ENCODE data around the gene DPF3.

Gene DPF3

DNA sequence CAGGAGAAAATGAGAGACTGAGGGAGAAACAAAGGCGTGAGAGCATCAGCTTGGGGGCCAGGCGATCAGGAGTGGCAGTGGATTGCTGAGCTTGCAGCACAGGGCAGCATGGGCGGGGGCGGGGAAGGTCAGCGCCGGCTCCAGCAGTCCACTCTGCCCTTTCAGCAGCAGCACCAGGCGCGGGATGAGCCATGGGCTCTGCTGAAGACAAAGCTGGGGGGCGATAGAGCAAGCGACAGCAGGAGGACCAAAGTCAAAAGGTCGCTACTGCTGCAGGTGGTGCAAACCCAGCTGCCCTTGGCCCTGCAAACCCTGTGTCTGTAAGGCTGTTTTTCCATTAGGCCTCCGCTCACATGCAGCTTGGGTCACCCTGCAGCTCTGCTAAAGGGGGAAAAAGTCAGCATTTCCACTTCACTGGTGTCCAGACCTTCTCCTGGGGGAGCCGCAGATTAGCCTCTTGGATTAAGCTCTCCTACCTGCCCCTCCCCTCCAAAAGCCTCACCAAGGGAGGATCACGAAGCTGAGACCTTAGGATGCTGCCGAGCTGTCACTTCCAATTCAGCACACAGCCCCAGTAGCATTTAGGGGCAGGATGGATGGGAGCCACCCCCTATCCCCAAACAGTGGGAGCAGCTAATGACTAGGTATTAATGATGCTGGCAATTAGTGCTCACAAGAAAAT lies 204.8 kb downstream of the DPF3 start:
- 0 out of 2 replicates have a peak, but pooled peaks cover 2% of the 10 kb centered on the region for H3K4me1 ChIP-seq (ENCODE audit: control insufficient read depth, insufficient read depth, low read length)
- H3K4me3 ChIP-seq (ENCODE audit: low read depth, low read length), result no peak overlapping the region
- H3K9ac ChIP-seq (ENCODE audit: low read length), result no peak overlapping the region
- no peaks in the 10 kb centered on the region for H3K36me3 ChIP-seq (ENCODE audit: control insufficient read depth, insufficient read depth, low read length)
- H3K9me3 ChIP-seq (ENCODE audit: control insufficient read depth, insufficient read depth, low read depth, low read length), result no peaks in the 10 kb centered on the region
- no peak overlapping the region for H3K27ac ChIP-seq (ENCODE audit: low read depth, low read length)
- H3K27me3 ChIP-seq (ENCODE audit: control insufficient read depth, insufficient read depth, low read length), result no peaks in the 10 kb centered on the region

DNA sequence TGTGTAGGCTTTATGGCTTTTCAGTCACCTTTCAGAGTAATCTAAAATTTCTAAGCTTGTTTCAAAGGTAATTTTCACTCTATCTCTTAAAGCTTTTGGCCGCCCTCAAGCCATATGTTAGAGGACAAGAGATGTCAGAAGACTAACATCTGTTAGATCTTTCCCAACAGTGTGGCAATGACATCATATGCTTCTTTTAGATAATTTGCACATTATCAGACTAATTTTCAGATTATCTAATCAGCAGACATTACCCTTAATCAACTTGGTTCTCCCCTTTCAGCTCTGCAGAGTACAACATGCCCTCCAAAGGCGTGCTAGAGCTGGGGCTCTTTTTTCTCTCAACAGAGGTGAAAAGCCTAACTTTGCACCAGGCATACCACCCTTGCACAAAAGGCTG lies 207.1 kb downstream of the DPF3 start:
- Histone ChIP-seq H3K4me3 (ENCODE audit: low read depth, low read length) (no peak overlapping the region), H3K9ac (ENCODE audit: low read length) (no peak overlapping the region), H3K27me3 (ENCODE audit: control insufficient read depth, insufficient read depth, low read length) (no peaks in the 10 kb centered on the region), H3K9me3 (ENCODE audit: control insufficient read depth, insufficient read depth, low read depth, low read length) (no peaks in the 10 kb centered on the region), H3K4me1 (ENCODE audit: control insufficient read depth, insufficient read depth, low read length) (no peaks in the 10 kb centered on the region), H3K36me3 (ENCODE audit: control insufficient read depth, insufficient read depth, low read length) (no peaks in the 10 kb centered on the region), H3K27ac (ENCODE audit: low read depth, low read length) (no peak overlapping the region)

GRCh38 chr14:72686101-72686500 lies 207.8 kb downstream of the DPF3 start:
- no peaks in the 10 kb centered on the region for H3K36me3 ChIP-seq (ENCODE audit: control insufficient read depth, insufficient read depth, low read length)
- H3K9me3 ChIP-seq (ENCODE audit: control insufficient read depth, insufficient read depth, low read depth, low read length), result no peaks in the 10 kb centered on the region
- H3K9ac ChIP-seq (ENCODE audit: low read length), result no peak overlapping the region
- no peaks in the 10 kb centered on the region for H3K4me1 ChIP-seq (ENCODE audit: control insufficient read depth, insufficient read depth, low read length)
- H3K27me3 ChIP-seq (ENCODE audit: control insufficient read depth, insufficient read depth, low read length), result no peaks in the 10 kb centered on the region
- no peak overlapping the region for H3K27ac ChIP-seq (ENCODE audit: low read depth, low read length)
- H3K4me3 ChIP-seq (ENCODE audit: low read depth, low read length), result no peak overlapping the region

GRCh38 chr14:72685456-72685855 lies 208.4 kb downstream of the DPF3 start:
- Histone ChIP-seq H3K36me3 (ENCODE audit: control insufficient read depth, insufficient read depth, low read length) (no peaks in the 10 kb centered on the region), H3K4me3 (ENCODE audit: low read depth, low read length) (no peak overlapping the region), H3K4me1 (ENCODE audit: control insufficient read depth, insufficient read depth, low read length) (no peaks in the 10 kb centered on the region), H3K9me3 (ENCODE audit: control insufficient read depth, insufficient read depth, low read depth, low read length) (no peaks in the 10 kb centered on the region), H3K27ac (ENCODE audit: low read depth, low read length) (no peak overlapping the region), H3K9ac (ENCODE audit: low read length) (no peak overlapping the region), H3K27me3 (ENCODE audit: control insufficient read depth, insufficient read depth, low read length) (no peaks in the 10 kb centered on the region)

- Histone ChIP-seq H3K27ac (ENCODE audit: low read depth, low read length) (no peak overlapping the region), H3K36me3 (ENCODE audit: control insufficient read depth, insufficient read depth, low read length) (no peaks in the 10 kb centered on the region), H3K9ac (ENCODE audit: low read length) (no peak overlapping the region), H3K4me1 (ENCODE audit: control insufficient read depth, insufficient read depth, low read length) (no peaks in the 10 kb centered on the region), H3K9me3 (ENCODE audit: control insufficient read depth, insufficient read depth, low read depth, low read length) (no peaks in the 10 kb centered on the region), H3K27me3 (ENCODE audit: control insufficient read depth, insufficient read depth, low read length) (no peaks in the 10 kb centered on the region), H3K4me3 (ENCODE audit: low read depth, low read length) (no peak overlapping the region)
These were observed 210.1 kb downstream of the DPF3 start for GRCh38 chr14:72683787-72684186.

DNA sequence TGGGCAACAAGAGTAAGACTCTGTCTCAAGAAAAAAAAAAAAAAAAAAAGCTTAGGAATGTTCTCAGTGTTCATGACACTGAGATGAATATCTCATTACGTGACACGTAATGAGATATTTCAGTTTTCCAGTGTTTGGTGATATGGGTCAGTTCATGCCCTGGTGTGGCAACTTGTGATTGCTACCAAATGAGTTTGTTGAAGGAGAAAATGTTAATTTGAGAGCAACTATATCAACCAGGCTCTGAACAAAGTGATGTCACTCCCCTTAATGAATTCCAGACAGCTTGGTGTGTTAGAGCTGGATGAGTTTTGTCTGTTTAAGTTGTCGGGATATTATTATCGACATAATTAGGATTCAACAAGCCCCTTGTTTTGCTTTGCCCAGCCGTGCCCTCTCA lies 211.7 kb downstream of the DPF3 start:
- H3K36me3 ChIP-seq (ENCODE audit: control insufficient read depth, insufficient read depth, low read length), result no peaks in the 10 kb centered on the region
- H3K9ac ChIP-seq (ENCODE audit: low read length), result no peak overlapping the region
- no peak overlapping the region for H3K4me3 ChIP-seq (ENCODE audit: low read depth, low read length)
- H3K27ac ChIP-seq (ENCODE audit: low read depth, low read length), result no peak overlapping the region
- no peaks in the 10 kb centered on the region for H3K27me3 ChIP-seq (ENCODE audit: control insufficient read depth, insufficient read depth, low read length)
- H3K9me3 ChIP-seq (ENCODE audit: control insufficient read depth, insufficient read depth, low read depth, low read length), result no peaks in the 10 kb centered on the region
- no peaks in the 10 kb centered on the region for H3K4me1 ChIP-seq (ENCODE audit: control insufficient read depth, insufficient read depth, low read length)

GRCh38 chr14:72680853-72681640 lies 212.9 kb downstream of the DPF3 start:
- Histone ChIP-seq H3K27me3 (ENCODE audit: control insufficient read depth, insufficient read depth, low read length) (no peaks in the 10 kb centered on the region), H3K27ac (ENCODE audit: low read depth, low read length) (no peak overlapping the region), H3K9me3 (ENCODE audit: control insufficient read depth, insufficient read depth, low read depth, low read length) (no peaks in the 10 kb centered on the region), H3K36me3 (ENCODE audit: control insufficient read depth, insufficient read depth, low read length) (no peaks in the 10 kb centered on the region), H3K4me1 (ENCODE audit: control insufficient read depth, insufficient read depth, low read length) (no peaks in the 10 kb centered on the region), H3K9ac (ENCODE audit: low read length) (no peak overlapping the region), H3K4me3 (ENCODE audit: low read depth, low read length) (no peak overlapping the region)

- H3K9me3 ChIP-seq (ENCODE audit: control insufficient read depth, insufficient read depth, low read depth, low read length), result no peaks in the 10 kb centered on the region
- H3K27me3 ChIP-seq (ENCODE audit: control insufficient read depth, insufficient read depth, low read length), result no peaks in the 10 kb centered on the region
- no peak overlapping the region for H3K27ac ChIP-seq (ENCODE audit: low read depth, low read length)
- no peak overlapping the region for H3K4me3 ChIP-seq (ENCODE audit: low read depth, low read length)
- H3K9ac ChIP-seq (ENCODE audit: low read length), result no peak overlapping the region
- no peaks in the 10 kb centered on the region for H3K4me1 ChIP-seq (ENCODE audit: control insufficient read depth, insufficient read depth, low read length)
- no peaks in the 10 kb centered on the region for H3K36me3 ChIP-seq (ENCODE audit: control insufficient read depth, insufficient read depth, low read length)
These were observed 214.3 kb downstream of the DPF3 start for GRCh38 chr14:72679536-72680151.

DNA sequence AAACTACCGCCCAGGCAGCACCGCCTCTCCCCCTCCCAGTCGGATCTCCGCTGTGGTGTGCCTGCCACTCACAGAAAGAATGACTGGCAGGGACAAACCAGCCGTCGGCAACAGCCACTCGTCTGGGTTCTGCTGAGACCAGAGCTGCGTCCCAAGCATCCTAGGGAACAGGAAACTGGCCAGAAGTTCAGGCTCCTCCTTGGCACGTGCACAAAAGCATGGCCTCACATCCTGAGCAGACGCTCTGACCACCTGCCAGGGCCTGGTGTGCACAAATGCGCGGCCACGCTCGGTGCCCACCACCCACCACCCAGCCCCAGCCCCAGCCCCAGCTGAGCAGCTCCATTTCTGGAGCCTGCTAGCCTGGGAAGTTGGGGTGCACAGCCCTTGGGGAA lies 214.8 kb downstream of the DPF3 start:
- no peaks in the 10 kb centered on the region for H3K36me3 ChIP-seq (ENCODE audit: control insufficient read depth, insufficient read depth, low read length)
- H3K27ac ChIP-seq (ENCODE audit: low read depth, low read length), result no peak overlapping the region

DNA sequence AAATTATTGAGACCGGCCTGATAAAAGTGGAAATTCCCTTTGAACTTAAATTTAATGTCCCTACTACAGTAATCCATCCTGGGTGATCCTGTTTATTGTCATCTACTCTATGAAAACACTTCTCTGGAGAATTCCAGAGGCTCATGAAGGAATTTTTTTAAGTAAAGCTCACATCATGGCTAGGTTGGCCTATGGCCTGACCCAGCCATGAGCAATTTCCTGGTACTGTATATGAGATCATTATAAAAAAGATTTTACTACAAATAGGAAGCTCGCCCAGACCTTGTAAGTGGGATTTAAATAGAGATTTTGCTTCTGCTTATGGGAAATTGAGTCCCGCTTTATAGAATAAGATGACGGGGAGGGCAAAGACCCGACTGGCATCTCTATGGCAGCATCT lies 215.5 kb downstream of the DPF3 start:
- no peak overlapping the region for H3K9ac ChIP-seq (ENCODE audit: low read length)
- H3K27me3 ChIP-seq (ENCODE audit: control insufficient read depth, insufficient read depth, low read length), result no peaks in the 10 kb centered on the region
- H3K4me1 ChIP-seq (ENCODE audit: control insufficient read depth, insufficient read depth, low read length), result no peaks in the 10 kb centered on the region
- H3K9me3 ChIP-seq (ENCODE audit: control insufficient read depth, insufficient read depth, low read depth, low read length), result no peaks in the 10 kb centered on the region
- H3K27ac ChIP-seq (ENCODE audit: low read depth, low read length), result no peak overlapping the region
- no peak overlapping the region for H3K4me3 ChIP-seq (ENCODE audit: low read depth, low read length)
- no peaks in the 10 kb centered on the region for H3K36me3 ChIP-seq (ENCODE audit: control insufficient read depth, insufficient read depth, low read length)

More for the DNA sequence above, 214.8 kb downstream of the DPF3 start:
- Histone ChIP-seq H3K27me3 (ENCODE audit: control insufficient read depth, insufficient read depth, low read length) (no peaks in the 10 kb centered on the region), H3K4me1 (ENCODE audit: control insufficient read depth, insufficient read depth, low read length) (no peaks in the 10 kb centered on the region), H3K9me3 (ENCODE audit: control insufficient read depth, insufficient read depth, low read depth, low read length) (no peaks in the 10 kb centered on the region), H3K9ac (ENCODE audit: low read length) (no peak overlapping the region), H3K4me3 (ENCODE audit: low read depth, low read length) (no peak overlapping the region)

DNA sequence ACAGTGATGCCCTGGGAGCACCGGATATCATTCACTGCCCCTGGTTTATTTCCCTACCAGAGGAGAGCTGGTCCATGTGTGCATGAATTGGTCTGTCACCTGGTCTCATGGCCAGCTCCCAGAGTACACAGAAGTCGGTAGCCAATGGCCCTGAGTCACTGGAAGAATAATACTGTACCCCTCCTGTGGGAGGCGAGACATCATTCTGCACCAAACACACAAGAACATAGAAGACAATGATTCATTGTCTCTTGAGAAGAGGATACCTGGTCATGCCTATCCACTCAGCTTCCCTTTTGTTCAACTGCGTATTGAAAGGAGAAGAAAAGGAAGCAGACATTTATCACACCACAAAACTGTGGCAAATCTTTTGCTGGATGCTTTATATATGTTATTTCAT lies 216.2 kb downstream of the DPF3 start:
- H3K9me3 ChIP-seq (ENCODE audit: control insufficient read depth, insufficient read depth, low read depth, low read length), result no peaks in the 10 kb centered on the region
- no peak overlapping the region for H3K9ac ChIP-seq (ENCODE audit: low read length)
- H3K4me3 ChIP-seq (ENCODE audit: low read depth, low read length), result no peak overlapping the region
- H3K36me3 ChIP-seq (ENCODE audit: control insufficient read depth, insufficient read depth, low read length), result no peaks in the 10 kb centered on the region
- H3K27ac ChIP-seq (ENCODE audit: low read depth, low read length), result no peak overlapping the region
- H3K4me1 ChIP-seq (ENCODE audit: control insufficient read depth, insufficient read depth, low read length), result no peaks in the 10 kb centered on the region
- no peaks in the 10 kb centered on the region for H3K27me3 ChIP-seq (ENCODE audit: control insufficient read depth, insufficient read depth, low read length)
